Astrocyte (in vitro differentiated cells and primary cell): ENCODE data around the gene OR4N2.

ENCODE experiments used
- EZH2 ChIP-seq: IDR thresholded peaks from 2 replicates; pipeline ENCODE4 v1.6.1; 2012; ENCODE audit warnings: mild to moderate bottlenecking, low read length, inconsistent platforms; ENCODE audit not compliant: insufficient read depth
- TF ChIP-seq, protein P1 (sequence below): IDR thresholded peaks from 2 replicates; pipeline ENCODE4 v1.5.1; 2011; ENCODE audit warnings: low read depth, mild to moderate bottlenecking, inconsistent platforms, low read length, moderate library complexity; ENCODE audit not compliant: insufficient read depth

DNA sequence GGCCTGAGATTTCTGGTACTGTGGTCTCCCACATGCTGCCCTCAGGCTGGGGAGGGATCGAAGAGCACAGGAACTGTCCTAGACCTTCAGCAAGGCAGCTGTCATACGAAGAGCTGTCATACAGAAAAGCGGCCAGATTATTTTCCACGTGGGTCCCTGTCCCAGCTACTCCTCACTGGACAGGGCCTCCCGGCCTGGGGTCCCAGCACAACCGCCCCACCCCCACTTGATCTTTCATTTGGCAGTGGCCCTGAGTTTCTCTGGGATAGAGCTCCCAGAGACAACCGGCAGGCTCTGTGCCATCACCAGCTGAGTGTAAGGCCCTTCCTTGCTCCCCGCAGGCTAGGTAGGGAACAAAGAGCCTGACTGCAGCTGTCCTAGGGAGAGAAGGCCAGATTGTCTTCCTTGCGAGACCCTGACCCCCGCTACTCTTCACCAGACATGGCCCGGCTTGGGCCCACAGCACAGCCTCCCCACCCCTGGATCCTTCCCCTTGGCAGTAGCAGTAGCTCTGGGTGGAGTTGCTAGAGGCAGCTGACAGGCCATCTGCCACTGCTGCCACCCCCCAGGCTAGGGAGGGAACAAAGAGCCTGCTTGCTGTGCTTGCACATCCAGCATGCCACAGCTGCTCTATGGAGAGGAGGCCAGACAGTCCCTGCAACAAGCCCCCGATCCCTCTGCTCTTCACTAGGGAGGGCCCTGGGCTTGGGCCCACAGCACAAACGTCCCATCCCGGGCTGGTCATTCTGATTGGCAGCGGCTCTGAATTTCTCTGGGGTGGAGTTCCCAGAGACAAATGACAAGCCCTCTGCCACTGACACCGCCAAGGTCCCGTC is 3.1 kb upstream of the OR4N2 start:
- TF ChIP-seq, protein P1, sequence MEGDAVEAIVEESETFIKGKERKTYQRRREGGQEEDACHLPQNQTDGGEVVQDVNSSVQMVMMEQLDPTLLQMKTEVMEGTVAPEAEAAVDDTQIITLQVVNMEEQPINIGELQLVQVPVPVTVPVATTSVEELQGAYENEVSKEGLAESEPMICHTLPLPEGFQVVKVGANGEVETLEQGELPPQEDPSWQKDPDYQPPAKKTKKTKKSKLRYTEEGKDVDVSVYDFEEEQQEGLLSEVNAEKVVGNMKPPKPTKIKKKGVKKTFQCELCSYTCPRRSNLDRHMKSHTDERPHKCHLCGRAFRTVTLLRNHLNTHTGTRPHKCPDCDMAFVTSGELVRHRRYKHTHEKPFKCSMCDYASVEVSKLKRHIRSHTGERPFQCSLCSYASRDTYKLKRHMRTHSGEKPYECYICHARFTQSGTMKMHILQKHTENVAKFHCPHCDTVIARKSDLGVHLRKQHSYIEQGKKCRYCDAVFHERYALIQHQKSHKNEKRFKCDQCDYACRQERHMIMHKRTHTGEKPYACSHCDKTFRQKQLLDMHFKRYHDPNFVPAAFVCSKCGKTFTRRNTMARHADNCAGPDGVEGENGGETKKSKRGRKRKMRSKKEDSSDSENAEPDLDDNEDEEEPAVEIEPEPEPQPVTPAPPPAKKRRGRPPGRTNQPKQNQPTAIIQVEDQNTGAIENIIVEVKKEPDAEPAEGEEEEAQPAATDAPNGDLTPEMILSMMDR = no peak
- TF ChIP-seq EZH2 = no peak
